Thyroid gland (tissue), 4 donors: Measurements from ENCODE around the gene NPSR1.

Source experiments
- POLR2A ChIP-seq, 2 donors: fragments of 450-650 bp; IDR thresholded peaks; one replicate each; pipeline ENCODE4 v1.6.1; 2017; ENCODE audit warnings: antibody characterized with exemption in 2 of 2, mild to moderate bottlenecking in 2 of 2, moderate library complexity in 1 of 2
- TF ChIP-seq, protein P1 (sequence below), 6 experiments: fragments of 200-600 bp in 3 of 6; fragments of 450-650 bp in 3 of 6; sonication (generic) in 3 of 6; IDR thresholded peaks; one replicate each; pipeline ENCODE4 v1.5.1; 2016 to 2019; ENCODE audit warnings: antibody characterized with exemption in 6 of 6, mild to moderate bottlenecking in 2 of 6, inconsistent platforms in 1 of 6, moderate library complexity in 1 of 6

DNA sequence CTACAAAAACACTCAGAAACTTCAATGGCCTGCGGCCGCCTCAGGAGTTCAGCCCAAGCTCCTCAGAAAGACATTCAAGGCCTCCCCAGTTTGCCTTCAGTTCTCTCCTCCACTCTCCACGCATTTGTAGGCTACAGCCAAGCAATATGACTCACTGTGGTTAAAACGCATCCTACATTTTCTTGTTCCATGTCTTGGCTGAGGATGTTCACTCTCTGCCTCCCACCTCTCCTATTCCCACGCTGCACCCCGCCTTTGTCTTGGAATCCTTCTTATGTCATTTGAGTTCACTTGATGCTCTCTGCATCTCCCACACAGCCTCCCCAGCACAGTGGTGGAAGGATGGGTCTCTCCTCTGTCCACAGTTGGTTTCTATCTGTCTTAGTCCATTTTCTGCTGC, 184.8 kb downstream of the NPSR1 start:
- TF ChIP-seq POLR2A (IDR thresholded peaks at IDR 0.05), result no peak
- TF ChIP-seq, protein P1, sequence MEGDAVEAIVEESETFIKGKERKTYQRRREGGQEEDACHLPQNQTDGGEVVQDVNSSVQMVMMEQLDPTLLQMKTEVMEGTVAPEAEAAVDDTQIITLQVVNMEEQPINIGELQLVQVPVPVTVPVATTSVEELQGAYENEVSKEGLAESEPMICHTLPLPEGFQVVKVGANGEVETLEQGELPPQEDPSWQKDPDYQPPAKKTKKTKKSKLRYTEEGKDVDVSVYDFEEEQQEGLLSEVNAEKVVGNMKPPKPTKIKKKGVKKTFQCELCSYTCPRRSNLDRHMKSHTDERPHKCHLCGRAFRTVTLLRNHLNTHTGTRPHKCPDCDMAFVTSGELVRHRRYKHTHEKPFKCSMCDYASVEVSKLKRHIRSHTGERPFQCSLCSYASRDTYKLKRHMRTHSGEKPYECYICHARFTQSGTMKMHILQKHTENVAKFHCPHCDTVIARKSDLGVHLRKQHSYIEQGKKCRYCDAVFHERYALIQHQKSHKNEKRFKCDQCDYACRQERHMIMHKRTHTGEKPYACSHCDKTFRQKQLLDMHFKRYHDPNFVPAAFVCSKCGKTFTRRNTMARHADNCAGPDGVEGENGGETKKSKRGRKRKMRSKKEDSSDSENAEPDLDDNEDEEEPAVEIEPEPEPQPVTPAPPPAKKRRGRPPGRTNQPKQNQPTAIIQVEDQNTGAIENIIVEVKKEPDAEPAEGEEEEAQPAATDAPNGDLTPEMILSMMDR (IDR thresholded peaks at IDR 0.05), result no peak
